GM18951 (cell line): ENCODE data around the gene PSMD13.
"Not testable (repeated sequence)": the region's sequence is repeated elsewhere in the genome, so short reads cannot be mapped to it uniquely, and the experiment has no call there.

Experiments used
- POLR2A ChIP-seq: IDR thresholded peaks from 4 replicates; pipeline ENCODE4 v1.6.1; 2011; ENCODE audit warnings: mild to moderate bottlenecking; ENCODE audit not compliant: insufficient read length, insufficient read depth; ENCODE audit errors: extremely low read depth
- in situ Hi-C: fragments of 300-500 bp; cut with MboI; formaldehyde crosslinking; loops from one replicate; pipeline ENCODE4 v1.12.0; 2022; ENCODE audit warnings: low sequenced_read_pairs, mixed read lengths, inconsistent platforms; ENCODE audit not compliant: unreplicated experiment

PSMD13 gene

GRCh38 chr11:255816-256215, 19.0 kb downstream of the PSMD13 start:
- in situ Hi-C loops = no loop called here
- TF ChIP-seq POLR2A = no peak

GRCh38 chr11:256952-257737, 20.4 kb downstream of the PSMD13 start:
- no peak for TF ChIP-seq POLR2A
- in situ Hi-C loops = no loop called here

- in situ Hi-C loops = no loop called here
- TF ChIP-seq POLR2A = no peak
These were observed 21.2 kb downstream of the PSMD13 start for GRCh38 chr11:257766-258493.

GRCh38 chr11:259413-259812, 22.6 kb downstream of the PSMD13 start:
- in situ Hi-C loops = no loop called here
- TF ChIP-seq POLR2A = no peak

- in situ Hi-C loops = no loop called here
- no peak for TF ChIP-seq POLR2A
These were observed 24.8 kb downstream of the PSMD13 start for GRCh38 chr11:261624-262023.

- in situ Hi-C loops = no loop called here
- TF ChIP-seq POLR2A = no peak
These were observed 30.1 kb downstream of the PSMD13 start for GRCh38 chr11:266676-267439.

GRCh38 chr11:267491-267994, 30.8 kb downstream of the PSMD13 start:
- peak; percentile 60 for TF ChIP-seq POLR2A
- in situ Hi-C loops = no loop called here

GRCh38 chr11:268716-269145, 32.0 kb downstream of the PSMD13 start:
- TF ChIP-seq POLR2A = peak; percentile 22
- in situ Hi-C loops = not testable (repeated sequence)

- in situ Hi-C loops = no loop called here
- peak; percentile 12 for TF ChIP-seq POLR2A
These were observed 32.5 kb downstream of the PSMD13 start for GRCh38 chr11:269146-269890.

GRCh38 chr11:270451-271318, 33.9 kb downstream of the PSMD13 start:
- TF ChIP-seq POLR2A = no peak
- in situ Hi-C loops = no loop called here

GRCh38 chr11:271319-271715, 34.5 kb downstream of the PSMD13 start:
- TF ChIP-seq POLR2A = no peak
- in situ Hi-C loops = no loop called here
